IMR-90 (cell line): ENCODE measurements around the gene UTP14C. TPM values are rescaled to one million over a fixed set of nuclear protein-coding genes. Genes with fewer than 3 reads are reported as not detected.

ENCODE experiments used
- ATAC-seq: fragments of 200-7000 bp; cut with Tn5 transposase; 2 replicates; pipeline ENCODE4 v1.9.1; 2020; ENCODE audit warnings: low read depth, mild to moderate bottlenecking, moderate library complexity
- BruUV-seq: library from RNA; stranded (reverse); fragments of 400-500 nt; replicated peaks from 2 replicates; lab custom pipeline; 2021; lab: Mats Ljungman, UMichigan
- CTCF ChIA-PET: fragments of 300-600 bp; formaldehyde crosslinking; extraction: SDS; loops from one replicate; lab custom pipeline; 2021; ENCODE audit warnings: antibody characterized with exemption; lab: Yijun Ruan, JAX
- POLR2A ChIA-PET: fragments of 300-600 bp; sonication (Branson Sonifier 250); formaldehyde crosslinking; loops from one replicate; lab custom pipeline; 2022; ENCODE audit warnings: antibody characterized with exemption; ENCODE audit not compliant: unreplicated experiment; lab: Charles Lee
- DNase-seq: peaks from one replicate; pipeline ENCODE4 v3.0.0; 2013
- H2AFZ ChIP-seq: replicated peaks from 2 replicates; pipeline ENCODE3; 2013; ENCODE audit warnings: low read length, mild to moderate bottlenecking; ENCODE audit not compliant: poor library complexity
- H2AK5ac ChIP-seq: 2 replicates; pipeline ENCODE4 v1.6.1; 2013; ENCODE audit warnings: low read depth, low read length, inconsistent platforms
- H2AK9ac ChIP-seq: replicated peaks from 2 replicates; pipeline ENCODE3; 2013; ENCODE audit warnings: mild to moderate bottlenecking, low read depth, low read length, moderate library complexity; ENCODE audit not compliant: poor library complexity
- H2BK120ac ChIP-seq: 2 replicates; pipeline ENCODE4 v1.6.1; 2013; ENCODE audit warnings: low read depth, low read length, inconsistent platforms
- H2BK15ac ChIP-seq: 3 replicates; pipeline ENCODE4 v1.6.1; 2013; ENCODE audit warnings: low read depth, low read length, inconsistent platforms
- H2BK20ac ChIP-seq: 2 replicates; pipeline ENCODE4 v1.6.1; 2013; ENCODE audit warnings: low read depth, mild to moderate bottlenecking, inconsistent platforms, low read length, moderate library complexity
- H2BK5ac ChIP-seq: 2 replicates; pipeline ENCODE4 v1.6.1; 2013; ENCODE audit warnings: mild to moderate bottlenecking, low read depth, low read length, inconsistent platforms; ENCODE audit not compliant: poor library complexity, severe bottlenecking
- H3K14ac ChIP-seq: replicated peaks from 2 replicates; pipeline ENCODE4 v1.6.1; 2013; ENCODE audit warnings: low read depth, low read length, inconsistent platforms
- H3K18ac ChIP-seq: 2 replicates; pipeline ENCODE4 v1.6.1; 2013; ENCODE audit warnings: low read depth, low read length, control low read depth
- H3K23ac ChIP-seq: 2 replicates; pipeline ENCODE4 v1.6.1; 2013; ENCODE audit warnings: low read depth, low read length, inconsistent platforms
- H3K27ac ChIP-seq: 2 replicates; pipeline ENCODE4 v1.5.1; 2013; ENCODE audit warnings: mild to moderate bottlenecking, control low read depth, low read length; ENCODE audit not compliant: insufficient read depth
- H3K27me3 ChIP-seq: 2 replicates; pipeline ENCODE4 v1.6.1; 2013; ENCODE audit warnings: low read length; ENCODE audit not compliant: control insufficient read depth, insufficient read depth
- H3K36me3 ChIP-seq: 2 replicates; pipeline ENCODE4 v1.6.1; 2013; ENCODE audit warnings: low read length, mixed read lengths; ENCODE audit not compliant: control insufficient read depth, insufficient read depth
- H3K4ac ChIP-seq: 2 replicates; pipeline ENCODE4 v1.6.1; 2013; ENCODE audit warnings: low read depth, low read length, inconsistent platforms
- H3K4me1 ChIP-seq: 2 replicates; pipeline ENCODE4 v1.6.1; 2013; ENCODE audit warnings: low read length, mixed read lengths; ENCODE audit not compliant: control insufficient read depth, insufficient read depth
- H3K4me2 ChIP-seq: 2 replicates; pipeline ENCODE4 v1.6.1; 2013; ENCODE audit warnings: low read depth, mild to moderate bottlenecking, control low read depth, low read length, moderate library complexity
- H3K4me3 ChIP-seq: 2 replicates; pipeline ENCODE4 v1.5.1; 2013; ENCODE audit warnings: low read depth, mild to moderate bottlenecking, control low read depth, low read length, moderate library complexity; ENCODE audit not compliant: insufficient read depth
- H3K56ac ChIP-seq: 2 replicates; pipeline ENCODE4 v1.6.1; 2013; ENCODE audit warnings: low read length, inconsistent platforms; ENCODE audit not compliant: insufficient read depth; ENCODE audit errors: extremely low read depth
- H3K79me1 ChIP-seq, 2 experiments: 2 replicates each; pipeline ENCODE4 v1.6.1; 2013; ENCODE audit warnings: low read length in 2 of 2, inconsistent platforms in 1 of 2, low read depth in 1 of 2
- H3K9ac ChIP-seq: 2 replicates; pipeline ENCODE4 v1.6.1; 2013; ENCODE audit warnings: low read depth, low read length, control low read depth
- H3K9me1 ChIP-seq: 2 replicates; pipeline ENCODE4 v1.6.1; 2013; ENCODE audit warnings: low read length, inconsistent platforms; ENCODE audit not compliant: insufficient read depth
- H3K9me3 ChIP-seq: 2 replicates; pipeline ENCODE4 v1.6.1; 2013; ENCODE audit warnings: low read length; ENCODE audit not compliant: control insufficient read depth, insufficient read depth
- H4K20me1 ChIP-seq: 2 replicates; pipeline ENCODE4 v1.6.1; 2013; ENCODE audit warnings: low read length, inconsistent platforms; ENCODE audit not compliant: insufficient read depth
- H4K5ac ChIP-seq: 2 replicates; pipeline ENCODE4 v1.6.1; 2013; ENCODE audit warnings: mild to moderate bottlenecking, low read depth, low read length, control low read depth
- H4K8ac ChIP-seq, 2 experiments: 2 replicates each; pipeline ENCODE4 v1.6.1; 2013; ENCODE audit warnings: low read depth in 2 of 2, low read length in 2 of 2, control low read depth in 1 of 2, inconsistent platforms in 1 of 2
- H4K91ac ChIP-seq: 2 replicates; pipeline ENCODE4 v1.6.1; 2013; ENCODE audit warnings: low read depth, low read length, inconsistent platforms; ENCODE audit not compliant: insufficient read depth
- BHLHE40 ChIP-seq: fragments of 150-350 bp; IDR thresholded peaks from 2 replicates; pipeline ENCODE4 v1.6.1; 2016; ENCODE audit warnings: mild to moderate bottlenecking, low read depth, low read length
- CHD1 ChIP-seq: IDR thresholded peaks from 2 replicates; pipeline ENCODE4 v1.6.1; 2012; ENCODE audit warnings: low read depth, low read length, improper control_type of control experiment
- FOS ChIP-seq: fragments of 150-350 bp; IDR thresholded peaks from 2 replicates; pipeline ENCODE4 v1.6.1; 2016; ENCODE audit warnings: low read depth, low read length
- MAFK ChIP-seq: IDR thresholded peaks from 2 replicates; pipeline ENCODE4 v1.6.1; 2012; ENCODE audit warnings: low read depth, low read length, improper control_type of control experiment
- MAZ ChIP-seq: IDR thresholded peaks from 2 replicates; pipeline ENCODE4 v1.6.1; 2012; ENCODE audit warnings: low read depth, mild to moderate bottlenecking, low read length, improper control_type of control experiment, moderate library complexity, borderline replicate concordance
- MXI1 ChIP-seq: IDR thresholded peaks from 2 replicates; pipeline ENCODE4 v1.6.1; 2012; ENCODE audit warnings: low read depth, mild to moderate bottlenecking, low read length, moderate library complexity, borderline replicate concordance
- POLR2A ChIP-seq: IDR thresholded peaks from 2 replicates; pipeline ENCODE4 v1.6.1; 2012; ENCODE audit warnings: mild to moderate bottlenecking, low read depth, low read length
- RAD21 ChIP-seq: IDR thresholded peaks from 2 replicates; pipeline ENCODE4 v1.6.1; 2012; ENCODE audit warnings: low read length, improper control_type of control experiment
- RFX5 ChIP-seq: IDR thresholded peaks from 2 replicates; pipeline ENCODE4 v1.8.0; 2012; ENCODE audit warnings: low read depth, mild to moderate bottlenecking, low read length, moderate library complexity
- WGBS, 2 experiments: methylation state at CpG; one replicate each; pipeline versions ENCODE4 v1.1.5 to v1.1.7; 2013; ENCODE audit warnings: missing lambda C conversion rate in 2 of 2; ENCODE audit not compliant: insufficient read length in 1 of 2; ENCODE audit errors: extremely low coverage in 2 of 2; 5-methylcytosine and 5-hydroxymethylcytosine counted together
- dilution Hi-C: fragments of 300-500 bp; cut with HindIII; formaldehyde crosslinking; loops from one replicate; pipeline ENCODE4 v1.14.3; 2018; ENCODE audit warnings: low sequenced_read_pairs; ENCODE audit not compliant: unreplicated experiment
- in situ Hi-C: fragments of 300-500 bp; cut with MboI; formaldehyde crosslinking; loops from 3 replicates; pipeline ENCODE4 v1.14.3; 2019; ENCODE audit warnings: low sequenced_read_pairs, inconsistent platforms, mixed read lengths
- intact Hi-C: fragments of 100-400 bp; cut with micrococcal nuclease; formaldehyde crosslinking; loops from 2 replicates; pipeline ENCODE4 v1.10.0; 2022
- polyA plus RNA-seq, 3 experiments: library from polyadenylated mRNA; depleted of rRNA; stranded (reverse); fragments of >200 nt; gene quantifications; 2 replicates each; pipeline ENCODE4 v1.2.3, GENCODE V29; 2012; ENCODE audit warnings: low replicate concordance in 1 of 3
- total RNA-seq: library from RNA; depleted of rRNA; stranded (reverse); fragments of >200 nt; gene quantifications from 2 replicates; pipeline ENCODE4 v1.2.3, GENCODE V29; 2012

UTP14C gene
- total and polyA plus RNA-seq, 2 of the 4 experiments (the other 2 are of a cell fraction), result 8.2 to 12.5 TPM

DNA sequence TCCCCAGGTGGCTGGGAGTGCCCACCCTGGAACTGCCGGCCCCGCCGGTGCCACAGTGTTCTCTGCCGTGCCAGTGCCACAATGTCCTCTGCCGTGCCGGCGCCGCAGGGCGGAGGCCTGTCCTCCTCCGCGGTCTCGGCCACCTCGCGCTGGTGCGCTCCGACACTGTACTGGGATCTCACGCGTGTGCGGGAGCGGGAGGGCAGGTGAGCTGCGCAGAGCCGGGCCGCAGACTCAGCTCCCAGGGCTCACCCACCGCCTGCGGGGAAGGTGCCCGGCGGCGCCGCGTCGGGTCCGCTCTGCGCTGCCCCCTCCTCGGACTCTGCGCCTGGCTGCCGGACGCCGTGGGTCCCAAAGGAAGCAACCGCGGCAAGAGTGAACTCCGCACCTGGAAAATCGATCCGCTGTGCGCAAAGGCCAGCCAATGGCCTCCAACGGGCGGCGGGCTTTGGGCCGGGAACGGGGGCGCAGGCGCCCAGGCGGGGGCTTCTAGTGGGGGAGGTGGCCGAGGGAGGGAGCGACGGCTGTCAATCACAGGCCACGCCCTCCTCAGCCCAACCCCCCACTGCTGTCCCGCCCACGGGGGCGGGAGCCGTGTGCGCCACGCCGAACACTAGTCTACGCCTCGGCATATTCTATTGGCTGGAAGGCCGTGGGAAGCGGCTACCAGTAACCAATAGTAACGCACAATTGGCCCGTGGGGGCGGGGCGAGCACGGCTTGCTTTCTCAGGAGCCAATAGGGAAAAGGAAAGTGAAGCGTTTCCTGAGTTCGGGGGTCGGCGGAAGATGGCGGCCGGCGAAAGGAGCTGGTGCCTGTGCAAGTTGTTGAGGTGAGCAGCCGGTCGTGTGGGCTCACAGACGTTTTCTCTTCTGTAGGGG lies 12.6 kb upstream of the UTP14C start, which contains the start of gene ALG11:
ALG11 (plus strand) TSS at position 767 of the 880 bp plus-strand sequence; CDS start at position 788, 21 bp downstream.
- Histone ChIP-seq H3K27ac (peak within 1 kb of the TSS; percentile 62), H2BK15ac (no peak within 1 kb of the TSS), H2BK20ac (no peak within 1 kb of the TSS), H3K4me3 (peak within 1 kb of the TSS; percentile 92), H4K8ac (peak within 1 kb of the TSS; percentile 71 to 98), H3K4ac (peak within 1 kb of the TSS; percentile 87), H4K91ac (peak within 1 kb of the TSS; percentile 84), H3K23ac (peak within 1 kb of the TSS; percentile 89), H2AK9ac (peak within 1 kb of the TSS; percentile 92), H2AK5ac (no peak within 1 kb of the TSS), H3K56ac (peak within 1 kb of the TSS; percentile 40; the same call in 1 of the 2 replicates), H4K5ac (peak within 1 kb of the TSS; percentile 92), H3K36me3 (no peaks in the 10 kb centered on the region), H2BK120ac (no peak within 1 kb of the TSS), H3K79me1 (peaks cover 4 to 16% of the 10 kb centered on the region in 2 experiments), H2AFZ (peak within 1 kb of the TSS; percentile 100), H3K27me3 (peaks cover 10% of the 10 kb centered on the region), H3K14ac (peak within 1 kb of the TSS; percentile 98), H4K20me1 (no peaks in the 10 kb centered on the region; the same call in 1 of the 2 replicates), H3K18ac (no peak within 1 kb of the TSS; the same call in 1 of the 2 replicates), H3K4me1 (no peaks in the 10 kb centered on the region), H3K9ac (peak within 1 kb of the TSS; percentile 88), H3K9me3 (no peaks in the 10 kb centered on the region), H2BK5ac (peak within 1 kb of the TSS; percentile 44), H3K9me1 (peaks cover 2% of the 10 kb centered on the region; the same call in 1 of the 2 replicates), H3K4me2 (peak within 1 kb of the TSS; percentile 91)
- ATAC-seq, result peak; percentile 99
- no TSS peak for BruUV-seq
- CTCF ChIA-PET, result interaction anchor here (0.8 kb wide), 1 partner anchor 439 kb away, joined by 3 read pairs; the partner anchor contains the start of gene VPS36
- TF ChIP-seq MXI1, result peak; percentile 76; the same call in 1 of the 2 replicates
- peak; percentile 45; the same call in 1 of the 2 replicates for TF ChIP-seq RFX5
- TF ChIP-seq CHD1, result no peak
- peak; percentile 31; the same call in 1 of the 2 replicates for TF ChIP-seq FOS
- peak; percentile 86 for TF ChIP-seq POLR2A
- TF ChIP-seq RAD21, result no peak
- peak; percentile 93; the same call in 1 of the 2 replicates for TF ChIP-seq MAZ
- TF ChIP-seq MAFK, result no peak
- TF ChIP-seq BHLHE40, result peak; percentile 3; the same call in 1 of the 2 replicates
- dilution Hi-C loops, result no loop called here
- in situ Hi-C loops, result loop anchor here (25.0 kb wide), 1 partner anchor 450 kb away; the partner anchor contains the start of genes CKAP2 and VPS36
- 0% methylated on average over 34 of the region's 82 CpGs; no CpG with 5 or more reads in 1 of the 2 experiments for WGBS, 2 experiments
- intact Hi-C loops, result loop anchor here (5.0 to 10.0 kb wide), 2 partner anchors 197 to 440 kb away; partner anchors contain the start of gene VPS36
- peak; percentile 97 for DNase-seq
- POLR2A ChIA-PET, result no interaction called here
